ENCODE results near the gene CAPN7.
"Not testable (repeated sequence)": the region's sequence is repeated elsewhere in the genome, so short reads cannot be mapped to it uniquely, and the experiment has no call there.

The CAPN7 gene
- 22.3 to 59.4 (median 44.8) reads per million in 18 experiments for total RNA-seq

GRCh38 chr3:15205934-15206661, at the start of gene CAPN7:
Gene CAPN7, plus strand, starts transcription at chr3:15206246. Its CDS starts 250 bp downstream, at chr3:15206496.
- DNase-seq: peak; percentile 95 to 97

- no peak for DNase-seq
Observed at GRCh38 chr3:15157441-15157840, 48.6 kb upstream of the CAPN7 start.

GRCh38 chr3:15159501-15160136, 46.4 kb upstream of the CAPN7 start:
- peak in 1 of 2 donors; percentile 23 for DNase-seq

GRCh38 chr3:15160662-15161061, 45.4 kb upstream of the CAPN7 start:
- no peak for DNase-seq

GRCh38 chr3:15161133-15161532, 44.9 kb upstream of the CAPN7 start:
- DNase-seq: no peak

DNA sequence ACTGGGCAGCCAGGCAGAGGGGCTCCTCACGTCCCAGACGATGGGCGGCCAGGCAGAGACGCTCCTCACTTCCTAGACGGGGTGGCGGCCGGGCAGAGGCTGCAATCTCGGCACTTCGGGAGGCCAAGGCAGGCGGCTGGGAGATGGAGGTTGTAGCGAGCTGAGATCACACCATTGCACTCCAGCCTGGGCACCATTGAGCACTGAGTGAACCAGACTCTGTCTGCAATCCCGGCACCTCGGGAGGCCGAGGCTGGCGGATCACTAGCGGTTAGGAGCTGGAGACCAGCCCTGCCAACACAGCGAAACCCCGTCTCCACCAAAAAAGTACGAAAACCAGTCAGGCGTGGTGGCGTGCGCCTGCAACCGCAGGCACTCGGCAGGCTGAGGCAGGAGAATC, 42.4 kb upstream of the CAPN7 start:
- DNase-seq: not testable (repeated sequence)

- no peak for DNase-seq
Observed at GRCh38 chr3:15164340-15164739, 41.7 kb upstream of the CAPN7 start.

GRCh38 chr3:15165061-15165460, 41.0 kb upstream of the CAPN7 start:
- DNase-seq: no peak

- not testable (repeated sequence) for DNase-seq
Observed at GRCh38 chr3:15166391-15166790, 39.7 kb upstream of the CAPN7 start.

DNA sequence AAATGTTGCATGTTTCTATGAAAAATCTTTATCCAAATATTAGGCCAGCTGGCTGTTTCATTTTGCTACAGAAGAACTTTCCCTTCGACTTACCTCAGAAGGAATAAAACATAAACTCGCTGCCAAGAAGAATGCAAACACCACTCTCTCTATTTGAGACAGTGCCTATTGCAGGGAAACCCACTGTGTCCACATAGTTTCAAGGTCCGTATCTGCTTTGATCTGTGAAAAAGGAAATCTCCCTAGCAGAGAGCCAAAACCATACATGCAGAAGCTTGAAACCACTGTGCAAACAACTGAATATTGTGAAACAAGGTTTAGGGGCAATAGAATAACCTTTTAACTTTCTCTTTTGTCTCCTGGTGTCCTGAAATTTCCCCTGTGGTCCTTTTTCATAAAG, 35.0 kb upstream of the CAPN7 start:
- no peak for DNase-seq

- DNase-seq: no peak
Observed at GRCh38 chr3:15172806-15173205, 33.2 kb upstream of the CAPN7 start.

DNA sequence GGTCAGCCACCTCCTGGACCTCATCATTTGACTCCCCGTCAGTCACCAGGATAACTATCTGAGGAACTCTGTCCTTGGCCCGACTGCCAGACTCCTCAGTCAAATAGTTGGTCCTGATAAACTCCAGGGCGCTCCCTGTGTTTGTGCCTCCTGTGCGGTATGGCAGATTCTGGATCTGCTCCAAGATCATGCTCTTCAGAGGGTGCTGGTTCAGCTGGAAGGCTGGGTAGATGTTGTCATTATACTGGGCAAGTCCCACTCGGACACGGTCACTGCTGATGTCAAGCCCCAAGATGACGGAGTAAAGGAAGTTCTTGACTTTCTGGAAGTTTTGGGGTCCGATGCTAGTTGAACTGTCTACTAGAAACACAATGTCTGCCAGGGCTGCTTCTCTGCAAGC, 31.1 kb upstream of the CAPN7 start:
- no peak for DNase-seq

- DNase-seq: no peak
Observed at GRCh38 chr3:15175605-15176004, 30.4 kb upstream of the CAPN7 start.

GRCh38 chr3:15180042-15180611, 25.9 kb upstream of the CAPN7 start:
- DNase-seq: no peak

GRCh38 chr3:15181511-15181910, 24.5 kb upstream of the CAPN7 start:
- no peak for DNase-seq

GRCh38 chr3:15181963-15182362, 24.1 kb upstream of the CAPN7 start:
- DNase-seq: no peak

- no peak for DNase-seq
Observed at GRCh38 chr3:15183011-15183410, 23.0 kb upstream of the CAPN7 start.

GRCh38 chr3:15185404-15185803, 20.6 kb upstream of the CAPN7 start:
- no peak for DNase-seq

GRCh38 chr3:15186101-15186476, 20.0 kb upstream of the CAPN7 start:
- DNase-seq: no peak

- not testable (repeated sequence) for DNase-seq
Observed at GRCh38 chr3:15186477-15187164, 19.4 kb upstream of the CAPN7 start.

DNA sequence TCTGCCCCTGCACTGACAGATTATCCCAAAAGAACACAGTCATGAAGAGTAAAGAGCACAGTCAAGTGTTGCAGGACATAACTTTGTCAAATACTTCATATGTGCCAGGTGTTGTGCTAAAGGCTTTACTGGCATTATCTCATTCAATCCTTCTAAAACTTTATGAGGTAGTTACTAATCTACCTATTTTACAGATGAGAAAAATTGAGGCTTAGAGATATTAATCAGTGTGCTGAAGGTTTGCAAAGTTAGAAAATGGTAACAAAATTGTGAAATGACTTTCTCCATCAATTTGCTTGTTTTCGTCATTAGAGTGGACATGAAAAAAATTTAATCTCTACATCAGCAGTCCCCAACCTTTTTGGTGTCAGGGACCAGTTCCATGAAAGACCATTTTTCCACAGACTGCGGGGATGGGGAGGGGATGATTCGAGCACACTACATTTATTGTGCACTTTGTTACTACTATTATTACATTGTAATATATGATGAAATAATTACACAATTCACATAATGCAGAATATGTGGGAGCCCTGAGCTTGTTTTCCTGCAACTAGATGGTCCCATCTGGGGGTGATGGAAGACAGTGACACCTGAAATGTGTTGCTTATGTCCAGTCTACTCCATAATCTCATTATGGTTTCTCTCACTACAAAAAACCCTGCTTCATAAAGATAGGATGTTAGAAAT, 8.6 kb upstream of the CAPN7 start:
- no peak for DNase-seq

DNA sequence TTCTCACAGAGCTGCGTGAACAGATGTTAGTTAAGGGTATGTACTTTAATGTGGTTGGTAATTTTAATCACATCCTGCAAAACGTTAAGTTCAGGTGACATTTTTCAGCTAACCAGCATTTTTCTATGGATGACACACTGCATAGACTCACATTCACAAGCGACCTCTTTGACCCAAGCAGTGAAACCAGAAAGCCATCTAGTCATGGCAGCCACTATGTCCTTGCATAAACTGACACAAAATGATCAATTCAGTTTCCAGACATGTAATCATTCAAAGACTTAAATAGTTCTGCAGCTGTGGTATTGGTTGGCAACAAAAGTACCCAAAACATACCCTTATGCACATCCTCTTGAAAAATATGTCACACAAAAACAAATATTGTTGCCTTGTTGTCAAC, 7.4 kb upstream of the CAPN7 start:
- no peak for DNase-seq
